ENCODE data around the gene ESAM.

Gene ESAM

GRCh38 chr11:124724979-124725718 is 36.9 kb downstream of the ESAM start:
- Histone ChIP-seq H3K9me3 (ENCODE audit: control insufficient read depth, insufficient read depth, low read length) (no peaks in the 10 kb centered on the region), H3K27me3 (ENCODE audit: control insufficient read depth, insufficient read depth, low read length) (peaks cover 71% of the 10 kb centered on the region), H3K27ac (ENCODE audit: low read depth, low read length) (no peak overlapping the region), H3K9ac (ENCODE audit: low read depth, low read length) (no peak overlapping the region), H3K4me3 (ENCODE audit: low read depth, low read length) (no peak overlapping the region), H3K36me3 (ENCODE audit: control insufficient read depth, insufficient read depth, low read length) (no peaks in the 10 kb centered on the region), H3K4me1 (ENCODE audit: control insufficient read depth, insufficient read depth, low read length) (peaks cover 18% of the 10 kb centered on the region)

- Histone ChIP-seq H3K9me3 (ENCODE audit: control insufficient read depth, insufficient read depth, low read length) (no peaks in the 10 kb centered on the region), H3K9ac (ENCODE audit: low read depth, low read length) (no peak overlapping the region), H3K36me3 (ENCODE audit: control insufficient read depth, insufficient read depth, low read length) (no peaks in the 10 kb centered on the region), H3K27ac (ENCODE audit: low read depth, low read length) (no peak overlapping the region), H3K4me1 (ENCODE audit: control insufficient read depth, insufficient read depth, low read length) (peaks cover 26% of the 10 kb centered on the region), H3K27me3 (ENCODE audit: control insufficient read depth, insufficient read depth, low read length) (peaks cover 97% of the 10 kb centered on the region), H3K4me3 (ENCODE audit: low read depth, low read length) (no peak overlapping the region)
These were observed 39.9 kb downstream of the ESAM start for GRCh38 chr11:124722176-124722575.

DNA sequence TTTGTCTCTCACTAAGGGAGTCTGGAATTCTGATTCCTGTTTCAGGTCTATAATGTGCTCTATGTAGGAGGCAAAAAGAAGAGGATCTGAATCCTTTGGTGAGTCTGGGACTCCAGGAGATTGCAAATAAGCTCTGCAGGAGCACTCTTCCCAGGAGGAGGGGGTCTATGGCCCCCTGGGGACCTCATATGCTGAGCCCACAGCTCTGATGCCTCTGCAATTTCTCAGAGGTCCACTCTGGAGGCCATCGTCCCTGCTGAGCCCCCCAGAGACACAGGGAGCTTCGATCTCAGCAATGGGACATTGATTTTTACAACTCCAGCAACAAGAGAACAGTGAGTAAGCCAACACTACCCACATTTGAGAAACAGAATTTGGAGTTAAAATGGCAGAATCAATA is 42.6 kb downstream of the ESAM start:
- Histone ChIP-seq H3K4me1 (ENCODE audit: control insufficient read depth, insufficient read depth, low read length) (peaks cover 10% of the 10 kb centered on the region; the same call in 1 of the 2 replicates), H3K9me3 (ENCODE audit: control insufficient read depth, insufficient read depth, low read length) (no peaks in the 10 kb centered on the region), H3K27ac (ENCODE audit: low read depth, low read length) (no peak overlapping the region), H3K27me3 (ENCODE audit: control insufficient read depth, insufficient read depth, low read length) (peaks cover 100% of the 10 kb centered on the region), H3K36me3 (ENCODE audit: control insufficient read depth, insufficient read depth, low read length) (no peaks in the 10 kb centered on the region), H3K4me3 (ENCODE audit: low read depth, low read length) (no peak overlapping the region), H3K9ac (ENCODE audit: low read depth, low read length) (no peak overlapping the region)

GRCh38 chr11:124718801-124719200 is 43.3 kb downstream of the ESAM start:
- Histone ChIP-seq H3K9ac (ENCODE audit: low read depth, low read length) (no peak overlapping the region), H3K27ac (ENCODE audit: low read depth, low read length) (no peak overlapping the region), H3K36me3 (ENCODE audit: control insufficient read depth, insufficient read depth, low read length) (no peaks in the 10 kb centered on the region), H3K9me3 (ENCODE audit: control insufficient read depth, insufficient read depth, low read length) (no peaks in the 10 kb centered on the region), H3K4me3 (ENCODE audit: low read depth, low read length) (peak overlapping the region; percentile 59), H3K4me1 (ENCODE audit: control insufficient read depth, insufficient read depth, low read length) (peaks cover 8% of the 10 kb centered on the region; the same call in 1 of the 2 replicates), H3K27me3 (ENCODE audit: control insufficient read depth, insufficient read depth, low read length) (peaks cover 100% of the 10 kb centered on the region)

DNA sequence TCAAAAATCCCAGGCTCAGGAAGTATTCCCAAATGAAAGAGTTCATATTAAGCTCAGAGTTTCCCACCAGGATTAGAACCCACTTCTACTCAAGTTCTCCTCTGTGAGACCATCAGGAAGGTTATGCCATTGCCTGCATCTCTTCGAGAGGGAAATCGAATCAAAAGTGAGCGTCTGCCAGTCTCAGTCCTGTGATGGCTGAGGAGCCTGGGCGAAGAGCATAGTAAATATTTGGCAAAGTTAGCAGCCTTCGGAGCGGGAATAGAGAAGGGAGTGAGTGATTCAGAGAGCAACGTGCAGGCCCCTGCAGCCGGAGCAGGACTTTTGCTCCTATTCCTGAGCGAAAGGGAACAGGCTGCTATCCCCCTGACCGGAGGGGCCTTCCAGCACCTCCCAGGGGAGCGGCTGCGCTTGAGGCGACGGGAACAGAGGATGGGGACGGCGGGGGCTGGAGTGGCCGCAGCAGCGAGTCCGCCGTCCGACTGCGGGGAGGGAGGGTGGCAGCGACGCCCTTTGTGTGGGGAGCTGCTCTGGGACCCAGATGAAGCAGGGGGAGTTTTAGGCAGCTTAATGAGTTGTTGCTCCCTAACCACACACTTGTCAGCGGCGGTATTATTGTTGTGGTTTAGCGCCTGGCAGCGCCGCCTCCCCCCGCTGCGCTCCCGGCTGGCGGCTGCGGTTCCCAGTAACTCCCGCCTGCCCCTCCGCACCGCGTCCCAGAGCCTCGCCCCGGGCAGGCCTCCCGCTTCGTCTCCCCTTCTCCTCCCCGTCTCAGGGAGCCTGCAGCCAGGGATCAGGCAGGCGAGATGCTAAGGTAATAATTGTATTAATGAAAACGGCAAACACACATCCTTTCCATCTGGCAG is 44.1 kb downstream of the ESAM start:
- Histone ChIP-seq H3K36me3 (ENCODE audit: control insufficient read depth, insufficient read depth, low read length) (no peaks in the 10 kb centered on the region), H3K9me3 (ENCODE audit: control insufficient read depth, insufficient read depth, low read length) (no peaks in the 10 kb centered on the region), H3K27ac (ENCODE audit: low read depth, low read length) (no peak overlapping the region), H3K27me3 (ENCODE audit: control insufficient read depth, insufficient read depth, low read length) (peaks cover 94% of the 10 kb centered on the region), H3K4me1 (ENCODE audit: control insufficient read depth, insufficient read depth, low read length) (peaks cover 8% of the 10 kb centered on the region; the same call in 1 of the 2 replicates), H3K4me3 (ENCODE audit: low read depth, low read length) (peak overlapping the region; percentile 59), H3K9ac (ENCODE audit: low read depth, low read length) (no peak overlapping the region)

GRCh38 chr11:124717421-124717785 is 44.7 kb downstream of the ESAM start:
- no peaks in the 10 kb centered on the region for H3K36me3 ChIP-seq (ENCODE audit: control insufficient read depth, insufficient read depth, low read length)
- peaks cover 88% of the 10 kb centered on the region for H3K27me3 ChIP-seq (ENCODE audit: control insufficient read depth, insufficient read depth, low read length)

GRCh38 chr11:124716591-124716990 is 45.5 kb downstream of the ESAM start:
- peaks cover 80% of the 10 kb centered on the region for H3K27me3 ChIP-seq (ENCODE audit: control insufficient read depth, insufficient read depth, low read length)
- H3K4me3 ChIP-seq (ENCODE audit: low read depth, low read length) = no peak overlapping the region
- H3K36me3 ChIP-seq (ENCODE audit: control insufficient read depth, insufficient read depth, low read length) = no peaks in the 10 kb centered on the region
- H3K4me1 ChIP-seq (ENCODE audit: control insufficient read depth, insufficient read depth, low read length) = peaks cover 8% of the 10 kb centered on the region; the same call in 1 of the 2 replicates
- H3K27ac ChIP-seq (ENCODE audit: low read depth, low read length) = no peak overlapping the region
- H3K9ac ChIP-seq (ENCODE audit: low read depth, low read length) = no peak overlapping the region
- H3K9me3 ChIP-seq (ENCODE audit: control insufficient read depth, insufficient read depth, low read length) = no peaks in the 10 kb centered on the region

More at GRCh38 chr11:124717421-124717785, 44.7 kb downstream of the ESAM start:
- Histone ChIP-seq H3K27ac (ENCODE audit: low read depth, low read length) (no peak overlapping the region), H3K9ac (ENCODE audit: low read depth, low read length) (no peak overlapping the region), H3K4me3 (ENCODE audit: low read depth, low read length) (peak overlapping the region; percentile 59; the same call in 1 of the 2 replicates), H3K9me3 (ENCODE audit: control insufficient read depth, insufficient read depth, low read length) (no peaks in the 10 kb centered on the region), H3K4me1 (ENCODE audit: control insufficient read depth, insufficient read depth, low read length) (peaks cover 8% of the 10 kb centered on the region; the same call in 1 of the 2 replicates)

- peaks cover 38% of the 10 kb centered on the region for H3K27me3 ChIP-seq (ENCODE audit: control insufficient read depth, insufficient read depth, low read length)
- no peaks in the 10 kb centered on the region for H3K36me3 ChIP-seq (ENCODE audit: control insufficient read depth, insufficient read depth, low read length)
- no peak overlapping the region for H3K27ac ChIP-seq (ENCODE audit: low read depth, low read length)
- no peak overlapping the region for H3K9ac ChIP-seq (ENCODE audit: low read depth, low read length)
- peaks cover 2% of the 10 kb centered on the region; the same call in 1 of the 2 replicates for H3K9me3 ChIP-seq (ENCODE audit: control insufficient read depth, insufficient read depth, low read length)
- no peaks in the 10 kb centered on the region for H3K4me1 ChIP-seq (ENCODE audit: control insufficient read depth, insufficient read depth, low read length)
- no peak overlapping the region for H3K4me3 ChIP-seq (ENCODE audit: low read depth, low read length)
These were observed 49.7 kb downstream of the ESAM start for GRCh38 chr11:124712392-124712791.

GRCh38 chr11:124707829-124708228 is 54.3 kb downstream of the ESAM start:
- Histone ChIP-seq H3K36me3 (ENCODE audit: control insufficient read depth, insufficient read depth, low read length) (no peaks in the 10 kb centered on the region), H3K9me3 (ENCODE audit: control insufficient read depth, insufficient read depth, low read length) (peaks cover 2% of the 10 kb centered on the region; the same call in 1 of the 2 replicates), H3K27me3 (ENCODE audit: control insufficient read depth, insufficient read depth, low read length) (no peaks in the 10 kb centered on the region), H3K27ac (ENCODE audit: low read depth, low read length) (no peak overlapping the region), H3K4me1 (ENCODE audit: control insufficient read depth, insufficient read depth, low read length) (no peaks in the 10 kb centered on the region), H3K9ac (ENCODE audit: low read depth, low read length) (no peak overlapping the region), H3K4me3 (ENCODE audit: low read depth, low read length) (no peak overlapping the region)
